ENCODE data around the gene ZNF691. TPM values are rescaled to one million over a fixed set of nuclear protein-coding genes. Genes with fewer than 3 reads are reported as not detected.
"Not testable (repeated sequence)": the region's sequence is repeated elsewhere in the genome, so short reads cannot be mapped to it uniquely, and the experiment has no call there.

ZNF691 gene
- polyA plus RNA-seq, 1 of the 3 experiments (the other 2 are of a cell fraction): 7.2 TPM

- H2AFZ ChIP-seq (ENCODE audit: low read depth); H4K20me1 ChIP-seq (ENCODE audit: insufficient read depth); H3K4me3 ChIP-seq (ENCODE audit: low read depth in 2 of 2, low read length in 1 of 2); H3K79me2 ChIP-seq (ENCODE audit: insufficient read depth); H3K27me3 ChIP-seq (ENCODE audit: insufficient read depth); H3K4me1 ChIP-seq (ENCODE audit: control insufficient read depth in 1 of 2, insufficient read depth in 2 of 2, low read depth in 1 of 2, low read length in 1 of 2); H3K9me2 ChIP-seq; POLR2A ChIA-PET; H3K9me3 ChIP-seq; H3K36me3 ChIP-seq (replicated peaks in 1 of 2; ENCODE audit: control insufficient read depth in 1 of 2, insufficient read depth in 2 of 2, low read length in 1 of 2); H3F3A ChIP-seq (replicated peaks; ENCODE audit: insufficient read depth); DNase-seq; H3K4me2 ChIP-seq; H3K9ac ChIP-seq; H3K27ac ChIP-seq (ENCODE audit: low read depth in 2 of 2, low read length in 1 of 2): not testable (repeated sequence)
- WGBS (ENCODE audit: low lambda C conversion rate): 38% methylated on average over 2 of the region's 2 CpGs
- CTCF ChIA-PET: interaction anchor here (1.8 kb wide), 1 partner anchor 23 kb away, joined by 5 read pairs; the partner anchor contains the start of gene ZNF691
Observed at GRCh38 chr1:42869751-42870150, 23.3 kb downstream of the ZNF691 start.

- H3K4me2 ChIP-seq; H3K4me3 ChIP-seq (ENCODE audit: low read depth in 2 of 2, low read length in 1 of 2); H4K20me1 ChIP-seq (ENCODE audit: insufficient read depth); POLR2A ChIA-PET; H2AFZ ChIP-seq (ENCODE audit: low read depth); H3K9ac ChIP-seq; H3K79me2 ChIP-seq (ENCODE audit: insufficient read depth); H3K27me3 ChIP-seq (ENCODE audit: insufficient read depth); H3K4me1 ChIP-seq (ENCODE audit: control insufficient read depth in 1 of 2, insufficient read depth in 2 of 2, low read depth in 1 of 2, low read length in 1 of 2); H3F3A ChIP-seq (replicated peaks; ENCODE audit: insufficient read depth); H3K27ac ChIP-seq (ENCODE audit: low read depth in 2 of 2, low read length in 1 of 2); H3K36me3 ChIP-seq (replicated peaks in 1 of 2; ENCODE audit: control insufficient read depth in 1 of 2, insufficient read depth in 2 of 2, low read length in 1 of 2); DNase-seq; H3K9me2 ChIP-seq; H3K9me3 ChIP-seq: not testable (repeated sequence)
- CTCF ChIA-PET: interaction anchor here (1.2 kb wide), 1 partner anchor 200 kb away, joined by 3 read pairs; no protein-coding TSS in a partner anchor
Observed at GRCh38 chr1:42873108-42873507, 26.7 kb downstream of the ZNF691 start.

DNA sequence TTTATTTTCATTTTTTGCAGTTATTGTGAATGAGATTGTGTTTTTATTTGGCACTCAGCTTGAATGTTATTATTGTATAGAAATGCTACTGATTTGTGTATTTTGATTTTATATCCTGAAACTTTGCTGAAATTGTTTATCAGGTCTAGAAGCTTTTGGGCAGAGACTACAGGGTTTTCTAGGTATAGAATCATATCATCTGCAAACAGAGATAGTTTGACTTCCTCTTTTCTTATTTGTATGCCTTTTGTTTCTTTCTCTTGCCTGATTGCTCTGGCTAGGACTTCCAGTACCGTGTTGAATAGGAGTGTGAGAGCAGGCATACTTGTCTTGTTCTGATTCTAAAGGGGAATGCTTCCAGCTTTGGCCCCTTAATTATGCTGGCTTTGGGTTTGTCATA, 27.3 kb downstream of the ZNF691 start:
- Histone ChIP-seq H3K4me1 (ENCODE audit: control insufficient read depth in 1 of 2, insufficient read depth in 2 of 2, low read depth in 1 of 2, low read length in 1 of 2) (no peaks in the 10 kb centered on the region), H3K9me2 (no peaks in the 10 kb centered on the region), H3F3A (replicated peaks; ENCODE audit: insufficient read depth) (no peaks in the 10 kb centered on the region), H4K20me1 (ENCODE audit: insufficient read depth) (no peaks in the 10 kb centered on the region), H3K9ac (no peak overlapping the region), H3K4me3 (ENCODE audit: low read depth in 2 of 2, low read length in 1 of 2) (no peak overlapping the region), H2AFZ (ENCODE audit: low read depth) (no peak overlapping the region), H3K36me3 (replicated peaks in 1 of 2; ENCODE audit: control insufficient read depth in 1 of 2, insufficient read depth in 2 of 2, low read length in 1 of 2) (no peaks in the 10 kb centered on the region), H3K27ac (ENCODE audit: low read depth in 2 of 2, low read length in 1 of 2) (no peak overlapping the region), H3K79me2 (ENCODE audit: insufficient read depth) (no peaks in the 10 kb centered on the region), H3K4me2 (no peak overlapping the region), H3K27me3 (ENCODE audit: insufficient read depth) (no peaks in the 10 kb centered on the region; the same call in 1 of the 2 replicates), H3K9me3 (no peaks in the 10 kb centered on the region; the same call in 1 of the 2 replicates)
- no peak for DNase-seq
- WGBS (ENCODE audit: low lambda C conversion rate): 55% methylated on average over 1 of the region's 1 CpG
- ChIA-PET CTCF (interaction anchor here (1.2 kb wide), 1 partner anchor 200 kb away, joined by 3 read pairs; no protein-coding TSS in a partner anchor), POLR2A (no interaction called here)
- no peak for TF ChIP-seq NFIC (IDR thresholded peaks at IDR 0.05; ENCODE audit: borderline replicate concordance)
- no peak for TF ChIP-seq TEAD4 (IDR thresholded peaks at IDR 0.05; ENCODE audit: borderline replicate concordance, insufficient read depth)

GRCh38 chr1:42876009-42876408, 29.6 kb downstream of the ZNF691 start:
- Histone ChIP-seq H3F3A (replicated peaks; ENCODE audit: insufficient read depth) (no peaks in the 10 kb centered on the region), H3K9ac (no peak overlapping the region), H4K20me1 (ENCODE audit: insufficient read depth) (no peaks in the 10 kb centered on the region), H3K27me3 (ENCODE audit: insufficient read depth) (no peaks in the 10 kb centered on the region), H3K9me3 (no peaks in the 10 kb centered on the region; the same call in 1 of the 2 replicates), H2AFZ (ENCODE audit: low read depth) (no peak overlapping the region), H3K4me3 (ENCODE audit: low read depth in 2 of 2, low read length in 1 of 2) (no peak overlapping the region), H3K9me2 (no peaks in the 10 kb centered on the region), H3K79me2 (ENCODE audit: insufficient read depth) (no peaks in the 10 kb centered on the region), H3K4me2 (no peak overlapping the region), H3K27ac (ENCODE audit: low read depth in 2 of 2, low read length in 1 of 2) (no peak overlapping the region), H3K36me3 (replicated peaks in 1 of 2; ENCODE audit: control insufficient read depth in 1 of 2, insufficient read depth in 2 of 2, low read length in 1 of 2) (no peaks in the 10 kb centered on the region), H3K4me1 (ENCODE audit: control insufficient read depth in 1 of 2, insufficient read depth in 2 of 2, low read depth in 1 of 2, low read length in 1 of 2) (no peaks in the 10 kb centered on the region)
- TF ChIP-seq NFIC (IDR thresholded peaks at IDR 0.05; ENCODE audit: borderline replicate concordance) (no peak), RFX5 (IDR thresholded peaks at IDR 0.05; ENCODE audit: low read length) (no peak), ZBTB33 (IDR thresholded peaks at IDR 0.05; ENCODE audit: borderline replicate concordance, low read depth) (no peak), EP300 (IDR thresholded peaks at IDR 0.05; ENCODE audit: borderline replicate concordance in 1 of 2, low read depth in 1 of 2, low read length in 1 of 2) (no peak), GABPA (IDR thresholded peaks at IDR 0.05; ENCODE audit: low read depth) (no peak)
- POLR2A ChIA-PET: no interaction called here
- CTCF ChIA-PET: interaction anchor here (1.8 kb wide), 1 partner anchor 198 kb away, joined by 7 read pairs; no protein-coding TSS in a partner anchor
- DNase-seq: no peak
